SK-N-SH treated with all-trans-retinoic acid at 6 μM for 48 hours (cell line): ENCODE results near the gene CPSF4.

Source experiments
- ARNTL ChIP-seq: fragments of 450-650 bp; formaldehyde crosslinking; IDR thresholded peaks from 2 replicates; pipeline ENCODE4 v1.5.0; 2020; ENCODE audit warnings: low read depth, mild to moderate bottlenecking, moderate library complexity, borderline replicate concordance
- ZFP3 ChIP-seq: fragments of 250-450 bp; sonication (Bioruptor Pico); IDR thresholded peaks from 2 replicates; pipeline ENCODE4 v1.5.0; 2020; ENCODE audit warnings: mild to moderate bottlenecking, moderate library complexity

DNA sequence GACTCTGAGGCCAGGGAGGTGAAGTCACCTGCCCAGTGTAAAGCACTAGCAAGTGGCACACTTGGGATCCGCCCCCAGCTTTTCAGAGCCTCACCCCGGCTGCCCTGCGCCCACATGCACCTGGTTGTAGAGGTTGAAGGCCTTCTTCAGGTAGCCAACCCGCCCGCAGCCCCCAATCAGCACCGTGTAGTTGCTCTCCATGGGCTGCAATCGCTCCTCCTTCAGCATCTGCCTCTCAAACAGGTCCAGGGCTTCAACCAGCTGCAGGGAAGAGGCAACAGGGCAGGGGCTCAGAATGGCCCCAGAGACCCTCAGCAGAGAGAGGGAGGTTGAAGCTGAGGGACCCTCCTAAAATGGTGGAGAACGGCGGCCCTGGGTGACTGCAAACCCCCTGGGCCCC lies 5.6 kb upstream of the CPSF4 start:
- no peak for TF ChIP-seq ZFP3 (CRISPR knock-in tag)
- no peak for TF ChIP-seq ARNTL (CRISPR knock-in tag)
